Measurements from ENCODE around the gene THSD4. TPM values are rescaled to one million over a fixed set of nuclear protein-coding genes. Genes with fewer than 3 reads are reported as not detected.

The THSD4 gene
- total and polyA plus RNA-seq, 8 donors = 15.7 to 43.3 (median 19.1) TPM

GRCh38 chr15:71817351-71817750 is 702.1 kb downstream of the THSD4 start:
- Histone ChIP-seq H3K4me3 (no peak overlapping the region), H3K27ac (no peak overlapping the region), H3K9me3 (peaks cover 0 to 36% of the 10 kb centered on the region in 2 donors), H3K36me3 (peaks cover 0 to 8% of the 10 kb centered on the region in 2 donors), H3K4me1 (no peaks in the 10 kb centered on the region), H3K27me3 (no peaks in the 10 kb centered on the region)
- TF ChIP-seq, protein P1, sequence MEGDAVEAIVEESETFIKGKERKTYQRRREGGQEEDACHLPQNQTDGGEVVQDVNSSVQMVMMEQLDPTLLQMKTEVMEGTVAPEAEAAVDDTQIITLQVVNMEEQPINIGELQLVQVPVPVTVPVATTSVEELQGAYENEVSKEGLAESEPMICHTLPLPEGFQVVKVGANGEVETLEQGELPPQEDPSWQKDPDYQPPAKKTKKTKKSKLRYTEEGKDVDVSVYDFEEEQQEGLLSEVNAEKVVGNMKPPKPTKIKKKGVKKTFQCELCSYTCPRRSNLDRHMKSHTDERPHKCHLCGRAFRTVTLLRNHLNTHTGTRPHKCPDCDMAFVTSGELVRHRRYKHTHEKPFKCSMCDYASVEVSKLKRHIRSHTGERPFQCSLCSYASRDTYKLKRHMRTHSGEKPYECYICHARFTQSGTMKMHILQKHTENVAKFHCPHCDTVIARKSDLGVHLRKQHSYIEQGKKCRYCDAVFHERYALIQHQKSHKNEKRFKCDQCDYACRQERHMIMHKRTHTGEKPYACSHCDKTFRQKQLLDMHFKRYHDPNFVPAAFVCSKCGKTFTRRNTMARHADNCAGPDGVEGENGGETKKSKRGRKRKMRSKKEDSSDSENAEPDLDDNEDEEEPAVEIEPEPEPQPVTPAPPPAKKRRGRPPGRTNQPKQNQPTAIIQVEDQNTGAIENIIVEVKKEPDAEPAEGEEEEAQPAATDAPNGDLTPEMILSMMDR (IDR thresholded peaks at IDR 0.05) = no peak
- ATAC-seq (no peak), DNase-seq (no peak)
- intact Hi-C loops (cut with DNase I) = no loop called here

GRCh38 chr15:71820127-71820526 is 704.9 kb downstream of the THSD4 start:
- ATAC-seq = no peak
- intact Hi-C loops (cut with DNase I) = no loop called here

DNA sequence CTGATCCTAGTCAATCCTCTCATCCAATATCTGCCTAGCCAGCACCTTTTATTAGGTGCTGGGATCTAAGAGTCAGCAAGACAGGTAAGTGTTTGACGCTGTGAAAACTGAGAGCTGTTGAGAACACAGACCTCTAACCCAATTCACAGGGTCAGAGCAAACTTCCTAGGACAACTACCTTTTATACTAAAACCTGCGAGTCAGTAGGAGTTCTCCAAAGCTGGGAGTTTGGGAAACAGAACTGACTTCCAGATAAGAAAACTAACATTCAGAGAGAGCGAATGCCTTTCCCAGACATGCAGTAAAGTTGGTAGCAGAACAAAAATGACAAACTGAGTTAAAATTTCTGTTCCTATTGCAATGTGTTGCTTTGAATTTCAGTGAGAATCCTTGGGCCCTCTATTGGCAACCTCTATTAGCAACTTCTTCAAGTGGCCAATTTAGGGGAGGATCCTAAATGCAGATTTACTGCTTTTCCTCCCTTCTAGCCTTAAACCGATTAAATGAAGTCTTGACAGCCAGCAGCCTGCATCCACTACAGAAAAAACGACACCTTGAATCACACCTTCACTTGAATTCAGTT is 706.4 kb downstream of the THSD4 start:
- Histone ChIP-seq H3K27me3 (no peaks in the 10 kb centered on the region), H3K27ac (no peak overlapping the region), H3K36me3 (peaks cover 0 to 37% of the 10 kb centered on the region in 2 donors), H3K4me3 (no peak overlapping the region), H3K9me3 (peaks cover 0 to 56% of the 10 kb centered on the region in 2 donors), H3K4me1 (no peaks in the 10 kb centered on the region)
- no peak for ATAC-seq
- no peak for DNase-seq
- TF ChIP-seq, protein P1 (IDR thresholded peaks at IDR 0.05) = no peak
- intact Hi-C loops (cut with DNase I) = no loop called here

More at GRCh38 chr15:71820127-71820526, 704.9 kb downstream of the THSD4 start:
- TF ChIP-seq, protein P1 (IDR thresholded peaks at IDR 0.05) = no peak
- DNase-seq = no peak
- Histone ChIP-seq H3K27ac (no peak overlapping the region), H3K4me1 (no peaks in the 10 kb centered on the region), H3K4me3 (no peak overlapping the region), H3K36me3 (peaks cover 0 to 25% of the 10 kb centered on the region in 2 donors), H3K27me3 (no peaks in the 10 kb centered on the region), H3K9me3 (peaks cover 0 to 56% of the 10 kb centered on the region in 2 donors)

DNA sequence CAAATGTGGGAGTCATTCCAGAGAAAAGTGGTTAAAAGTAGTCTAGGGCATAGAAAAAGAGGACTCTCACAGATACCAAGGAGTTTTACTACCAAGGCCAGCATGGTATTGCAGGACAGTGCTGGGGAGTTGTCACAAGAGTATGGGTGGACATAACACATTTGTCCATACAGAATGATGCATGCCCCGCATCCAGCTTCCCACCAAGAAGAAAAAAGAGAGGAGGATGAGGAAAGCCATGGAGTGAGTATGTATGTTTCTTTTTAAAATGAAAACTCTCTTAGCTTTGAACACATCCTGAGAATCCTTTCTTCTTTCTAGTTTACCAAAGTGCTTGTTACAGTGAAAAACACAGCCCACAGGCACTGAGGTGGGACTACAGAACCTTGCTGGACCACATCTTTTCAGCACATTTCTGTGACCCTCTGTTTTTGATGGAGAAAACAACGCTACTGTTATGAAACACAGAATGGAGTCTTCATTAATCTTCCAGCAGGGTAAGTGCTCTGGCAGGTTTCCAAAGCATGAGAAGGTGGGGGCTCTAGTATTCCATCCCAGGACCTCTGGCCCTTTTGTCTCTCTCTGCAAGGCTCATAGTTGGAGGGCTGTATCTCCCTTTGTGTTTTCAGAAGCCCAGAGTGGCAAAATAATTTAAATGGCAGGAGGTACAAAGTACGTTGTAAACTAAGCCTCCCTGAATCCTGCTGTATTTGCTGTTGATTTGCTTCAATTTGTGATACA is 707.8 kb downstream of the THSD4 start:
- Histone ChIP-seq H3K27ac (no peak overlapping the region), H3K4me1 (no peaks in the 10 kb centered on the region), H3K4me3 (no peak overlapping the region), H3K9me3 (peaks cover 0 to 56% of the 10 kb centered on the region in 2 donors), H3K27me3 (no peaks in the 10 kb centered on the region), H3K36me3 (peaks cover 0 to 51% of the 10 kb centered on the region in 2 donors)
- no peak for DNase-seq
- TF ChIP-seq, protein P1 (IDR thresholded peaks at IDR 0.05) = no peak
- intact Hi-C loops (cut with DNase I) = no loop called here
- ATAC-seq = no peak

DNA sequence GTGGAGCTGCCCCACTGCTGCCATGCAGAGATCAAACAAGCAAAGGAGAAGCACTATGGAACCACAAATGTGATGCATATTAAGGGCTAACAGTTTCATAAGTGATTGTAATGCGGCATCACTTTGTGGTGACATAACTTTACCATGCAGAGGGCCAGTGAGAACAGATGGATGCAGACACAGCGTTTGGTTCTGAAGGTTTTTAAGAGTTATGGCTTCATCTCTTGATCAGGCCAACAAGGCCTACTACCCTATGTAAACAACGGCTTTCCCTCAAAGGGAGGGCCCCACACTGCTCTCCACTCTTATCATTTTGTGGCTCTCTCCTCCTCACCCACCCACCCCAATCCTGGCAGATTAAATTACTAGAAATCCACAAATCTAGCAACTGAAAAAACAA is 708.5 kb downstream of the THSD4 start:
- ATAC-seq (no peak), DNase-seq (no peak)
- Histone ChIP-seq H3K4me3 (no peak overlapping the region), H3K36me3 (peaks cover 0 to 59% of the 10 kb centered on the region in 2 donors), H3K4me1 (no peaks in the 10 kb centered on the region), H3K9me3 (peaks cover 0 to 55% of the 10 kb centered on the region in 2 donors), H3K27ac (no peak overlapping the region), H3K27me3 (no peaks in the 10 kb centered on the region)
- intact Hi-C loops (cut with DNase I) = no loop called here
- TF ChIP-seq, protein P1 (IDR thresholded peaks at IDR 0.05) = no peak
